Peyer's patch (tissue), 4 donors: Measurements from ENCODE around the gene NLGN4X.

Source experiments
- POLR2A ChIP-seq, 2 donors: fragments of 450-650 bp; IDR thresholded peaks; one replicate each; pipeline ENCODE4 v1.5.1; 2017; ENCODE audit warnings: antibody characterized with exemption in 2 of 2, mild to moderate bottlenecking in 2 of 2, moderate library complexity in 2 of 2
- TF ChIP-seq, protein P1 (sequence below), 6 experiments: fragments of 450-650 bp in 4 of 6; fragments of 200-600 bp in 2 of 6; sonication (generic) in 1 of 6; IDR thresholded peaks; one replicate each; pipeline ENCODE4 v1.5.1; 2017 to 2019; ENCODE audit warnings: antibody characterized with exemption in 6 of 6, mild to moderate bottlenecking in 3 of 6, moderate library complexity in 1 of 6

DNA sequence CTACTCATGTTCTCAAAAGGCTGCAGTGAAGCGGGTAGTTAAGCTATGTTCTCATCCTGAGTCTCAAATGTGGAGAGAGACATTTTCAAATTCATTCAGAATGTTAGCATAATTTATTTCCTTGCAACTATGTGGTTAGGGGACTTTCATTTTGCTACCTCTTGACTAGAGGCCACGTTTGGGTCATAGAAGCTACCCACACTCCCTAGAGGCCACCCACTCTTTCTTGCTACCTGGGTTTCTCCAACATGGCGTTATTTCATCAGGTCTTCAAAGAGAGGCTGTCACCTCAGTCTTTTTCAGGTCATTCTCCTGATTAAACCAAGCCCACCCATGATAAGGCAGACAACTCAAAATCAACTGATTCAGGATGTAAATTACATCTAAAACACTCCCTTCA lies 34.3 kb upstream of the NLGN4X start:
- TF ChIP-seq, protein P1, sequence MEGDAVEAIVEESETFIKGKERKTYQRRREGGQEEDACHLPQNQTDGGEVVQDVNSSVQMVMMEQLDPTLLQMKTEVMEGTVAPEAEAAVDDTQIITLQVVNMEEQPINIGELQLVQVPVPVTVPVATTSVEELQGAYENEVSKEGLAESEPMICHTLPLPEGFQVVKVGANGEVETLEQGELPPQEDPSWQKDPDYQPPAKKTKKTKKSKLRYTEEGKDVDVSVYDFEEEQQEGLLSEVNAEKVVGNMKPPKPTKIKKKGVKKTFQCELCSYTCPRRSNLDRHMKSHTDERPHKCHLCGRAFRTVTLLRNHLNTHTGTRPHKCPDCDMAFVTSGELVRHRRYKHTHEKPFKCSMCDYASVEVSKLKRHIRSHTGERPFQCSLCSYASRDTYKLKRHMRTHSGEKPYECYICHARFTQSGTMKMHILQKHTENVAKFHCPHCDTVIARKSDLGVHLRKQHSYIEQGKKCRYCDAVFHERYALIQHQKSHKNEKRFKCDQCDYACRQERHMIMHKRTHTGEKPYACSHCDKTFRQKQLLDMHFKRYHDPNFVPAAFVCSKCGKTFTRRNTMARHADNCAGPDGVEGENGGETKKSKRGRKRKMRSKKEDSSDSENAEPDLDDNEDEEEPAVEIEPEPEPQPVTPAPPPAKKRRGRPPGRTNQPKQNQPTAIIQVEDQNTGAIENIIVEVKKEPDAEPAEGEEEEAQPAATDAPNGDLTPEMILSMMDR (IDR thresholded peaks at IDR 0.05), result no peak
- TF ChIP-seq POLR2A (IDR thresholded peaks at IDR 0.05), result no peak
